Skeletal muscle cell (primary cell): ENCODE measurements around the gene TCTN3.
"Not testable (repeated sequence)": the region's sequence is repeated elsewhere in the genome, so short reads cannot be mapped to it uniquely, and the experiment has no call there.

Source experiments
- DNase-seq: peaks from one replicate; pipeline ENCODE4 v3.0.0-alpha.2; 2010; ENCODE audit warnings: low read depth
- H3K4me3 ChIP-seq: 2 replicates; pipeline ENCODE4 v1.5.1; 2011; ENCODE audit warnings: low read depth, mild to moderate bottlenecking, control low read depth, low read length, moderate library complexity

Gene TCTN3

GRCh38 chr10:95693668-95694534 lies at the start of gene TCTN3:
Gene TCTN3, minus strand, starts transcription at chr10:95693927. Its CDS starts 28 bp downstream, at chr10:95693899.
- DNase-seq: peak; percentile 99
- H3K4me3 ChIP-seq: peak within 1 kb of the TSS; percentile 96

- no peak for DNase-seq
- no peak overlapping the region for H3K4me3 ChIP-seq
Observed at GRCh38 chr10:95742962-95743535, 49.3 kb upstream of the TCTN3 start.

- H3K4me3 ChIP-seq: no peak overlapping the region
Observed at GRCh38 chr10:95742485-95742884, 48.8 kb upstream of the TCTN3 start.

GRCh38 chr10:95741807-95742467 lies 48.2 kb upstream of the TCTN3 start:
- no peak overlapping the region for H3K4me3 ChIP-seq
- DNase-seq: peak; percentile 56

More at GRCh38 chr10:95742485-95742884, 48.8 kb upstream of the TCTN3 start:
- peak; percentile 31 for DNase-seq

- no peak overlapping the region for H3K4me3 ChIP-seq
- no peak for DNase-seq
Observed at GRCh38 chr10:95739056-95739455, 45.3 kb upstream of the TCTN3 start.

GRCh38 chr10:95732907-95733306 lies 39.2 kb upstream of the TCTN3 start:
- DNase-seq, H3K4me3 ChIP-seq: not testable (repeated sequence)

- H3K4me3 ChIP-seq: no peak overlapping the region
- DNase-seq: no peak
Observed at GRCh38 chr10:95730233-95730632, 36.5 kb upstream of the TCTN3 start.

GRCh38 chr10:95729323-95730055 lies 35.8 kb upstream of the TCTN3 start:
- no peak overlapping the region for H3K4me3 ChIP-seq
- no peak for DNase-seq

GRCh38 chr10:95728526-95728925 lies 34.8 kb upstream of the TCTN3 start:
- peak; percentile 31 for DNase-seq
- H3K4me3 ChIP-seq: no peak overlapping the region

GRCh38 chr10:95722496-95722895 lies 28.8 kb upstream of the TCTN3 start:
- DNase-seq, H3K4me3 ChIP-seq: not testable (repeated sequence)

GRCh38 chr10:95720745-95721144 lies 27.0 kb upstream of the TCTN3 start:
- H3K4me3 ChIP-seq, DNase-seq: not testable (repeated sequence)

GRCh38 chr10:95716866-95717265 lies 23.1 kb upstream of the TCTN3 start:
- no peak for DNase-seq
- H3K4me3 ChIP-seq: no peak overlapping the region

GRCh38 chr10:95716466-95716865 lies 22.7 kb upstream of the TCTN3 start:
- no peak overlapping the region for H3K4me3 ChIP-seq
- DNase-seq: no peak

- no peak for DNase-seq
- no peak overlapping the region for H3K4me3 ChIP-seq
Observed at GRCh38 chr10:95711492-95711891, 17.8 kb upstream of the TCTN3 start.

- H3K4me3 ChIP-seq: no peak overlapping the region
- DNase-seq: no peak
Observed at GRCh38 chr10:95706990-95707389, 13.3 kb upstream of the TCTN3 start.

GRCh38 chr10:95706573-95706972 lies 12.8 kb upstream of the TCTN3 start:
- no peak for DNase-seq
- no peak overlapping the region for H3K4me3 ChIP-seq

- H3K4me3 ChIP-seq: no peak overlapping the region
- no peak for DNase-seq
Observed at GRCh38 chr10:95698415-95698814, 4.7 kb upstream of the TCTN3 start.

GRCh38 chr10:95697429-95697828 lies 3.7 kb upstream of the TCTN3 start:
- no peak overlapping the region for H3K4me3 ChIP-seq
- DNase-seq: no peak

GRCh38 chr10:95694665-95695064 lies 938 bp upstream of the TCTN3 start:
- no peak for DNase-seq
- no peak overlapping the region for H3K4me3 ChIP-seq
